Activated CD4-positive, alpha-beta T cell treated with anti-CD3 and anti-CD28 coated beads for 36 hours (primary cell): ENCODE measurements around the gene VAV2. TPM values are rescaled to one million over a fixed set of nuclear protein-coding genes. Genes with fewer than 3 reads are reported as not detected.
"Not testable (repeated sequence)": the region's sequence is repeated elsewhere in the genome, so short reads cannot be mapped to it uniquely, and the experiment has no call there.

Source experiments
- ATAC-seq: fragments of 200-7000 bp; cut with Tn5 transposase; one replicate; pipeline ENCODE4 v1.10.0; 2021; ENCODE audit warnings: mild to moderate bottlenecking, moderate library complexity
- CTCF ChIA-PET: fragments of 350-600 bp; sonication (Branson Sonifier 250); formaldehyde crosslinking; loops from one replicate; lab custom pipeline; 2021; ENCODE audit warnings: antibody characterized with exemption; lab: Charles Lee
- POLR2A ChIA-PET: fragments of 350-600 bp; sonication (Branson Sonifier 250); formaldehyde crosslinking; loops from one replicate; lab custom pipeline; 2021; ENCODE audit warnings: antibody characterized with exemption, inconsistent platforms; lab: Charles Lee
- DNase-seq: peaks from one replicate; pipeline ENCODE4 v3.0.0-alpha.2; 2020
- H3K27ac Mint-ChIP-seq: one replicate; pipeline ENCODE4 v1.8.0; 2021; ENCODE audit warnings: mixed read lengths
- H3K27me3 Mint-ChIP-seq: one replicate; pipeline ENCODE4 v1.8.0; 2021; ENCODE audit warnings: mixed read lengths
- H3K36me3 Mint-ChIP-seq: one replicate; pipeline ENCODE4 v1.8.0; 2021; ENCODE audit warnings: low read depth, mixed read lengths
- H3K4me1 Mint-ChIP-seq: one replicate; pipeline ENCODE4 v1.8.0; 2021; ENCODE audit warnings: mixed read lengths
- H3K4me3 Mint-ChIP-seq: one replicate; pipeline ENCODE4 v1.8.0; 2021; ENCODE audit warnings: mild to moderate bottlenecking, moderate library complexity, mixed read lengths
- H3K9me3 Mint-ChIP-seq: one replicate; pipeline ENCODE4 v1.8.0; 2021; ENCODE audit warnings: low read depth, mixed read lengths
- intact Hi-C, 2 experiments: fragments of 100-400 bp; cut with DNase I in 1 of 2; cut with micrococcal nuclease in 1 of 2; formaldehyde crosslinking; loops; one replicate each; pipeline versions ENCODE4 v1.14.2 to v1.15.1; 2022 to 2024; cut with DNase I, micrococcal nuclease
- total RNA-seq, 2 experiments: library from RNA; stranded (reverse); gene quantifications; one replicate each; pipeline ENCODE4 v1.2.3, GENCODE V29; 2021

The VAV2 gene
- total RNA-seq, 2 experiments from 2014 or later: 5.1 to 6.5 TPM

DNA sequence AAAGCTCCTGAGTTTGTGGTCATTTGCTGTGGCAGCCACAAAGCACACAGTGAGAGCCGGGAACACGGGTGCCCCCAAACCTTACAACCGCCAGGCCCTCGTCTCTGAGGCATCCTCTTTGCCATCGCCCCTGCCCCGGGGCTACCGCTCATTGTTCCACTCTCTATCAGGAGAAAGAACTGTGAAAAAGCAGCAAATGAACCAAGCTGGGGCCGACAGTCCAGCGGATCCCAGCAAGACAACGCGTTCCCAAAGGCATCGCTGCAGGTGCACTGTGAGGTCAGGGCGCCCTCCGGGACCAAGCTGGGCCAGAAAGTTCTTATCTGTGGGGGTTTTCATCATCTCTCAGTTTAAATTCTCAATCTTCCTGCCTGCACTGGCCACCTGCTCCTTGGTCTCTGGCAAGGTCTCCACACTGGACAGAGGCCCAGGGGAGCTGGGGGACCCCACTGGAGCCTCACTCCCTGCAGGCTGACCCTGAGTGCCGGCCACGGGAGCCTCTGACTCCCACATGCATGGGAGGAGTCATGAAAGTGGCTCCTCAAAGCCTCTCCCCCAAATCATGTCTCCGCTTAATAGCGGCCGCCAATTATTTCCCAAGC is 32.1 kb downstream of the VAV2 start:
- Mint-ChIP-seq H3K9me3 (peaks cover 8% of the 10 kb centered on the region), H3K36me3 (peaks cover 3% of the 10 kb centered on the region), H3K27me3 (no peaks in the 10 kb centered on the region), H3K4me1 (peaks cover 16% of the 10 kb centered on the region), H3K27ac (no peak overlapping the region), H3K4me3 (no peak overlapping the region)
- ChIA-PET POLR2A (no interaction called here), CTCF (no interaction called here)
- intact Hi-C loops: no loop called here
- DNase-seq (no peak), ATAC-seq (no peak)

- POLR2A ChIA-PET: no interaction called here
- H3K9me3 Mint-ChIP-seq: peaks cover 2% of the 10 kb centered on the region
- intact Hi-C loops: no loop called here
- no peak for ATAC-seq
- peaks cover 25% of the 10 kb centered on the region for H3K4me1 Mint-ChIP-seq
- no peaks in the 10 kb centered on the region for H3K27me3 Mint-ChIP-seq
- no peak overlapping the region for H3K27ac Mint-ChIP-seq
- CTCF ChIA-PET: no interaction called here
- no peak overlapping the region for H3K4me3 Mint-ChIP-seq
- no peak for DNase-seq
- no peaks in the 10 kb centered on the region for H3K36me3 Mint-ChIP-seq
These were observed 33.0 kb downstream of the VAV2 start for GRCh38 chr9:133959171-133959570.

- no peak overlapping the region for H3K4me3 Mint-ChIP-seq
- no peaks in the 10 kb centered on the region for H3K27me3 Mint-ChIP-seq
- CTCF ChIA-PET: no interaction called here
- H3K4me1 Mint-ChIP-seq: peaks cover 28% of the 10 kb centered on the region
- H3K9me3 Mint-ChIP-seq: peaks cover 2% of the 10 kb centered on the region
- POLR2A ChIA-PET: no interaction called here
- intact Hi-C loops: no loop called here
- H3K36me3 Mint-ChIP-seq: no peaks in the 10 kb centered on the region
- DNase-seq (no peak), ATAC-seq (no peak)
- no peak overlapping the region for H3K27ac Mint-ChIP-seq
These were observed 33.4 kb downstream of the VAV2 start for GRCh38 chr9:133958756-133959155.

DNA sequence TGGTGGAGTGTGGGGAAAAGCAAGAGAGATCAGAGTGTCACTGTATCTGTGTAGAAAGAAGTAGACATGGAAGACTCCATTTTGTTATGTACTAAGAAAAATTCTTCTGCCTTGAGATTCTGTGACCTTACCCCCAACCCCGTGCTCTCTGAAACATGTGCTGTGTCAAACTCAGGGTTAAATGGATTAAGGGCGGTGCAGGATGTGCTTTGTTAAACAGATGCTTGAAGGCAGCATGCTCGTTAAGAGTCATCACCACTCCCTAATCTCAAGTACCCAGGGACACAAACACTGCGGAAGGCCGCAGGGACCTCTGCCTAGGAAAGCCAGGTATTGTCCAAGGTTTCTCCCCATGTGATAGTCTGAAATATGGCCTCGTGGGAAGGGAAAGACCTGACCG is 34.4 kb downstream of the VAV2 start:
- H3K36me3 Mint-ChIP-seq, ATAC-seq, H3K27me3 Mint-ChIP-seq, CTCF ChIA-PET, intact Hi-C loops, POLR2A ChIA-PET, H3K9me3 Mint-ChIP-seq, DNase-seq, H3K27ac Mint-ChIP-seq, H3K4me3 Mint-ChIP-seq: not testable (repeated sequence)
- H3K4me1 Mint-ChIP-seq: peaks cover 28% of the 10 kb centered on the region

DNA sequence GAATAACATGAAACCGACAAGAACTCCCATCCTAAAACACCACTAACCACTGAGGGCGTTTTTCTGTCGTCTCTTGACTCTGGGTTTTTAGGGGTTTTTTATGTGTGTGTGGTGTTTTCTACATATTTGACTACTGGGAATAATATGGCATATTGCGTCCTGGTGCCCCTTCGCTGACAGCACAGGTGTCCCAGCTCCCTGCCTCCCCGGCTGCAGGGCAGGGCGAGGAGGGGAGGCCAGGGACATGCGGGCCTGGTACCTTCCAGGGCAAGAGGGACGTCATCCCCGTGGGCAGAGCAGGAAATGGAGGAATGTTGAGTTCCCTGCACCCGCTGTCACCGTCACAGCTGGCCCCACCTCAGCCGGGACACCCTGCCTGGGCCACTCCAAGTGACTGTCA is 34.8 kb downstream of the VAV2 start:
- peak; percentile 23 for ATAC-seq
- Mint-ChIP-seq H3K27me3 (no peaks in the 10 kb centered on the region), H3K36me3 (no peaks in the 10 kb centered on the region), H3K27ac (no peak overlapping the region), H3K4me1 (peaks cover 28% of the 10 kb centered on the region), H3K4me3 (no peak overlapping the region), H3K9me3 (no peaks in the 10 kb centered on the region)
- intact Hi-C loops: no loop called here
- ChIA-PET POLR2A (no interaction called here), CTCF (no interaction called here)
- DNase-seq: no peak

DNA sequence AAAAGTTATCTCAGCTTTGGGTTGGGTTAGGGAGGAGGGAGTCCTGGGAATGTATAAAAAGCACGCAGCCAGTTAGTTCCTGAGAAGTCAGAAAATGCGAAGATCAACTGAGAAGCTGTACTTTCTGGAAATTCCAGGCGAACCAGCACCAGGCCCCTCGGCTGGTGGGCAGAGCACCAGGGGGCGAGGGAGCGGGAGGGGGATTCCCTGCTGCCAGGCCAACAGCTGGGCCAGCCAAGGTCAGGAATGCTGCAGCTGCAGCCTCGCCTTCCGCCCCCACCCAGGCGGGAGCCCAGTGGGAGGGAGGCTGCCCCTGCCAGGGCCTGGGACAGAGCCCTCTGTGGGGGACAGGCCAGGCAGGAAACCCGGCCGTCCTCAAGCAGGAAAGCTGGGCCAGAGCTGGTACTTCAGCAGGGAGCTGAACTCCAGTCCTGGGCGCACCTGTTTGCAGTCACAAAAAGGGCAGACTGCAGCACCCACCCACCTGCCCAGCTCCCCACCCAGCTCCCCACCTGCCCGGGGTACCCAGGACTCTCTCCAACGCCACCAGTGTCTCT is 35.5 kb downstream of the VAV2 start:
- intact Hi-C loops: no loop called here
- Mint-ChIP-seq H3K27me3 (no peaks in the 10 kb centered on the region), H3K9me3 (no peaks in the 10 kb centered on the region), H3K4me1 (peaks cover 28% of the 10 kb centered on the region), H3K27ac (peak overlapping the region; percentile 51), H3K36me3 (no peaks in the 10 kb centered on the region), H3K4me3 (no peak overlapping the region)
- ChIA-PET CTCF (interaction anchor here (0.6 kb wide), 1 partner anchor 218 kb away, joined by 3 read pairs; the partner anchor contains the start of gene SARDH), POLR2A (interaction anchor here (0.7 kb wide), 1 partner anchor 62 kb away, joined by 3 read pairs; no protein-coding TSS in a partner anchor)
- DNase-seq: no peak
- ATAC-seq: no peak

DNA sequence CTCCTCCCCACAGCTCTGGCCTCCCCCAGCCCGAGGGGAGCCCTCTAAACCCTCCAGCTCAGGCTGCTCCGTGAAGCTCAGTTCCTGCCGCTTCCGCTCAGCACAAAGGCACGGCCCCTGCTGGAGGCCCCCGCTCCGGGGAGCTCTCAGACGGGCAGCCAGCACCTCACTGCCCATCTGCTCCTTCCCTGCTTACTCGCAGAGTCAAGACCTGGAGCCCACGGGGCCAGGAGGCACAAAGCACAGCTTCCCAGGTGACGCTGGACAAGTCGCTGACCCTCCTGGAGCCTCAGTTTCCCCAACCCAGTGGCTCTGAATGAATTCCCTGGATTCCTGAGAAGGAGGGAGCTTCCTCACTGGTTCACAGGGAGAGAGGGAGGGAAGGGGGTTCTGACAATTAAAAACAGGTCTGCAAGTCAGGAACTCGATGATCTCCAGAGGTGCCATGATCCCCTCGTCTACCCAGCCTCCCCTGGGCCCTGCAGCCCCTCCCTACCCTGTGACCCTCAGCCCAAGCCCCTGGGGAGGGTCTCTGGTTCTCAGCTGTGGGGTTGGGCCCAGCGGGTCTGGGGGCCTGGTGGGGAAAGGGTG is 36.2 kb downstream of the VAV2 start:
- H3K36me3 Mint-ChIP-seq: no peaks in the 10 kb centered on the region
- ATAC-seq (peak; percentile 57), DNase-seq (peak; percentile 53)
- ChIA-PET POLR2A (no interaction called here), CTCF (no interaction called here)
- peaks cover 28% of the 10 kb centered on the region for H3K4me1 Mint-ChIP-seq
- no peak overlapping the region for H3K4me3 Mint-ChIP-seq
- intact Hi-C loops: no loop called here
- H3K27ac Mint-ChIP-seq: peak overlapping the region; percentile 37
- no peaks in the 10 kb centered on the region for H3K9me3 Mint-ChIP-seq
- H3K27me3 Mint-ChIP-seq: no peaks in the 10 kb centered on the region

DNA sequence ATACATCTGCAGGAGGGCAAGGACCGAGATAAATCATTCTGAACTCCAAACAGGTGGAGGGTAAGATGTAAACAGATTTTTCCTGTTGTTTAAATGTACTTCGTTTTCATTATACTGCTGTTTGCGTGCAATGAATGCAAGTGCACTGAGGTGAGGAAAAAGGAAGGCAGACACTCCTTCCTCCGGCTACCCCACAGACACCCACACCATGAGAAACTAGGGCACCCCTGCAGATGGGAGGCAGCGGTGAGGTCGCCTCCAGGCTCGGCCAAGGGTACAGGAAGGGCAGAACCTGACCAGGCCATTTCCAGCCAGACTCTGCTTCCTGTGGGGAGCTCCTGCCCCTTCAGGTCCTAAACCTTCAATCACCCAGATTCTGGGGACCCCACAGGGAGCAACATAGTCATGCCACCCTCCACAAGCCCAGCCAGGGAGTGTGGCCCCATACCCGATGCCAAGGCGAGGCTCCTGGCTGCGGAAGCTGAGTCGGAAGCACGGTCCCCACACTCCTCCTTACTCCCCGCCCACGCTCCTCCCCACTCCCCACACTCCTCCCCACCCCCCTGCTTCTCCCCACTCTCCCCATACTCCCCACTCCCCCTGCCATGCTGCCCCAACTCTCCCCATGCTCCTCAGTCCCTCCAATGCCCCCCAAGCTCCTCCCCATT is 37.1 kb downstream of the VAV2 start:
- ChIA-PET CTCF (no interaction called here), POLR2A (no interaction called here)
- Mint-ChIP-seq H3K27ac (peak overlapping the region; percentile 9), H3K4me1 (peaks cover 28% of the 10 kb centered on the region), H3K9me3 (no peaks in the 10 kb centered on the region), H3K36me3 (no peaks in the 10 kb centered on the region), H3K4me3 (no peak overlapping the region), H3K27me3 (no peaks in the 10 kb centered on the region)
- intact Hi-C loops: no loop called here
- no peak for ATAC-seq
- peak; percentile 36 for DNase-seq

- POLR2A ChIA-PET: no interaction called here
- intact Hi-C loops: no loop called here
- H3K4me1 Mint-ChIP-seq: peaks cover 28% of the 10 kb centered on the region
- CTCF ChIA-PET: no interaction called here
- no peaks in the 10 kb centered on the region for H3K9me3 Mint-ChIP-seq
- no peak overlapping the region for H3K27ac Mint-ChIP-seq
- H3K36me3 Mint-ChIP-seq: no peaks in the 10 kb centered on the region
- no peaks in the 10 kb centered on the region for H3K27me3 Mint-ChIP-seq
- no peak for DNase-seq
- no peak overlapping the region for H3K4me3 Mint-ChIP-seq
- ATAC-seq: no peak
These were observed 38.0 kb downstream of the VAV2 start for GRCh38 chr9:133953976-133954709.

- peaks cover 27% of the 10 kb centered on the region for H3K4me1 Mint-ChIP-seq
- ATAC-seq (no peak), DNase-seq (no peak)
- H3K27me3 Mint-ChIP-seq: no peaks in the 10 kb centered on the region
- CTCF ChIA-PET: no interaction called here
- H3K36me3 Mint-ChIP-seq: no peaks in the 10 kb centered on the region
- H3K9me3 Mint-ChIP-seq: no peaks in the 10 kb centered on the region
- intact Hi-C loops: no loop called here
- POLR2A ChIA-PET: no interaction called here
- no peak overlapping the region for H3K27ac Mint-ChIP-seq
- no peak overlapping the region for H3K4me3 Mint-ChIP-seq
These were observed 38.5 kb downstream of the VAV2 start for GRCh38 chr9:133953621-133953975.

DNA sequence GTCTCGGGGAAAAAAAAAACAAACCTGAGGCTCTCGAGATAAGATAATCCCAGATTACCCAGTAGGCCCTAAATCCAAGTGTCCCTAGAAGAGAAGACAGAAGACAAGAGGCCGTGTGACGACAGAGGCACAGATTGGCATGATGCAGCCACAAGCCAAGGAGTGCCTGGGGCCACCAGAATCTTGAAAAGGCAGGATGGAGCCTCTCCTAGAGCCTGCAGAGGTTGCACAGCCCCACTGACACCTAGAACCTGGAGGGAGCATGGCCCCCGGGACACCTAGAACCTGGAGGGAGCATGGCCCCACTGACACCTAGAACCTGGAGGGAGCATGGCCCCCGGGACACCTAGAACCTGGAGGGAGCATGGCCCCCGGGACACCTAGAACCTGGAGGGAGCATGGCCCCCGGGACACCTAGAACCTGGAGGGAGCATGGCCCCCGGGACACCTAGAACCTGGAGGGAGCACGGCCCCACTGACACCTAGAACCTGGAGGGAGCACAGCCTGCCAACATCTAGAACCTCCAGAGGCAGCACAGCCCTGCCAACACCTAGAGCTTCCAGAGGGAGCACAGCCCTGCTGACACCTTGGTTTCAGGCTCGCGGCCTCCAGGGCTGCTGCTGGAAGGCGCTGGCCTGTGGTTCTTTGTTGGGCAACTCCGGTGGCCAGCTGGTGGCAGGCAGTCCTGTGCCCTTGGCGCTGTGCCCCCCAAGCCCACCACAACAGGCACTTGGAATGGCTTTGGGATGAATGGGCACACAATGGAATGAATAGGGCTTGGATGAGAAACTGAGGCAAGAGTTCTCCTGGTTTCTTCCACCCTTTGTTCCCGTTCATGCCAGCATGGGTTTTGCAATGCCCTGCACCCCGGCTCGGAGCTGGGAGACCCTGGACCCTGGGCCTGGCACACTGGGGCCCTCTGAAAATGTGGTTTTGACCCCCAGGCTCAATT is 39.2 kb downstream of the VAV2 start:
- intact Hi-C loops: no loop called here
- ATAC-seq: no peak
- no peaks in the 10 kb centered on the region for H3K36me3 Mint-ChIP-seq
- no peak for DNase-seq
- no peaks in the 10 kb centered on the region for H3K27me3 Mint-ChIP-seq
- no peak overlapping the region for H3K4me3 Mint-ChIP-seq
- H3K27ac Mint-ChIP-seq: peak overlapping the region; percentile 13
- no peaks in the 10 kb centered on the region for H3K9me3 Mint-ChIP-seq
- ChIA-PET CTCF (no interaction called here), POLR2A (no interaction called here)
- peaks cover 26% of the 10 kb centered on the region for H3K4me1 Mint-ChIP-seq
